ENCODE data around the gene GZMA.

DNA sequence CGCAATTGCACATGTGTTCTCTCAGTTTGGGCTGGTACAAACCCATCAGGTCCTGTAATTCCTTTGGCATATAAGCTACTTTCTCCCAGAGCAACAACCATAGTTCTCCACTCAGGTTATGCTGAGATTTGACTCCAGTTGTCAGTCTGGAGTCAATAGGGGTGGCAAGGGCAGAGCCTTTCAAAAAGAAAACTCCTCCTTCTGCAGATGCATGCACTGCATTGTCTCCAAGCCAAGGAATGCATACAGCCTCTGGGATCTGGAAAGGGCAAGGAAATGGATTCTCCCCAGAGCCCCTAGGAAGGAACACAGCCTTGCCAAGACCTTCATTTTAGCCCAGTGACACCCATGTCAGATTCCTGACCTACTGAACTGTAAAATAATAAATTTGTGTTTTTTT is 31.0 kb upstream of the GZMA start:
- TF ChIP-seq, protein P1, sequence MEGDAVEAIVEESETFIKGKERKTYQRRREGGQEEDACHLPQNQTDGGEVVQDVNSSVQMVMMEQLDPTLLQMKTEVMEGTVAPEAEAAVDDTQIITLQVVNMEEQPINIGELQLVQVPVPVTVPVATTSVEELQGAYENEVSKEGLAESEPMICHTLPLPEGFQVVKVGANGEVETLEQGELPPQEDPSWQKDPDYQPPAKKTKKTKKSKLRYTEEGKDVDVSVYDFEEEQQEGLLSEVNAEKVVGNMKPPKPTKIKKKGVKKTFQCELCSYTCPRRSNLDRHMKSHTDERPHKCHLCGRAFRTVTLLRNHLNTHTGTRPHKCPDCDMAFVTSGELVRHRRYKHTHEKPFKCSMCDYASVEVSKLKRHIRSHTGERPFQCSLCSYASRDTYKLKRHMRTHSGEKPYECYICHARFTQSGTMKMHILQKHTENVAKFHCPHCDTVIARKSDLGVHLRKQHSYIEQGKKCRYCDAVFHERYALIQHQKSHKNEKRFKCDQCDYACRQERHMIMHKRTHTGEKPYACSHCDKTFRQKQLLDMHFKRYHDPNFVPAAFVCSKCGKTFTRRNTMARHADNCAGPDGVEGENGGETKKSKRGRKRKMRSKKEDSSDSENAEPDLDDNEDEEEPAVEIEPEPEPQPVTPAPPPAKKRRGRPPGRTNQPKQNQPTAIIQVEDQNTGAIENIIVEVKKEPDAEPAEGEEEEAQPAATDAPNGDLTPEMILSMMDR (conservative IDR thresholded peaks at IDR 0.05 in 1 of 2, IDR thresholded peaks at IDR 0.05 in 1 of 2; ENCODE audit: low read depth in 1 of 2, low read length in 2 of 2), result no peak
- TF ChIP-seq EZH2 (IDR thresholded peaks at IDR 0.05; ENCODE audit: low read length, missing control alignments), result no peak

Measured in fibroblast of lung (primary cell).